Prostate gland (tissue), 2 donors: ENCODE measurements around the gene R3HDM2.

ENCODE experiments used
- POLR2AphosphoS5 ChIP-seq: sonication (generic); formaldehyde crosslinking; IDR thresholded peaks from one replicate; pipeline ENCODE4 v1.6.1; 2017; ENCODE audit warnings: antibody characterized with exemption
- TF ChIP-seq, protein P1 (sequence below), 4 experiments: fragments of 200-600 bp in 2 of 4; fragments of 450-650 bp in 2 of 4; sonication (generic) in 2 of 4; IDR thresholded peaks; 1 replicate in 3 of 4; 2 replicates in 1 of 4; pipeline ENCODE4 v1.5.1; 2016 to 2019; ENCODE audit warnings: antibody characterized with exemption in 4 of 4, mild to moderate bottlenecking in 2 of 4, moderate library complexity in 2 of 4

GRCh38 chr12:57244312-57244696 is 186.5 kb downstream of the R3HDM2 start:
- TF ChIP-seq, protein P1, sequence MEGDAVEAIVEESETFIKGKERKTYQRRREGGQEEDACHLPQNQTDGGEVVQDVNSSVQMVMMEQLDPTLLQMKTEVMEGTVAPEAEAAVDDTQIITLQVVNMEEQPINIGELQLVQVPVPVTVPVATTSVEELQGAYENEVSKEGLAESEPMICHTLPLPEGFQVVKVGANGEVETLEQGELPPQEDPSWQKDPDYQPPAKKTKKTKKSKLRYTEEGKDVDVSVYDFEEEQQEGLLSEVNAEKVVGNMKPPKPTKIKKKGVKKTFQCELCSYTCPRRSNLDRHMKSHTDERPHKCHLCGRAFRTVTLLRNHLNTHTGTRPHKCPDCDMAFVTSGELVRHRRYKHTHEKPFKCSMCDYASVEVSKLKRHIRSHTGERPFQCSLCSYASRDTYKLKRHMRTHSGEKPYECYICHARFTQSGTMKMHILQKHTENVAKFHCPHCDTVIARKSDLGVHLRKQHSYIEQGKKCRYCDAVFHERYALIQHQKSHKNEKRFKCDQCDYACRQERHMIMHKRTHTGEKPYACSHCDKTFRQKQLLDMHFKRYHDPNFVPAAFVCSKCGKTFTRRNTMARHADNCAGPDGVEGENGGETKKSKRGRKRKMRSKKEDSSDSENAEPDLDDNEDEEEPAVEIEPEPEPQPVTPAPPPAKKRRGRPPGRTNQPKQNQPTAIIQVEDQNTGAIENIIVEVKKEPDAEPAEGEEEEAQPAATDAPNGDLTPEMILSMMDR (IDR thresholded peaks at IDR 0.05): no peak
- no peak for TF ChIP-seq POLR2AphosphoS5
